Colonic mucosa (tissue), 4 donors: Measurements from ENCODE around the gene P4HB. TPM values are rescaled to one million over a fixed set of nuclear protein-coding genes. Genes with fewer than 3 reads are reported as not detected.
A peak's percentile ranks its signal among the peaks of the same experiment; 100 is the strongest.

ENCODE experiments used
- DNase-seq: peaks from one replicate; pipeline ENCODE4 v3.0.0-alpha.2; 2020
- H3K27ac ChIP-seq: fragments of 200-600 bp; one replicate; pipeline ENCODE4 v1.8.0; 2021
- H3K27me3 ChIP-seq: fragments of 200-600 bp; one replicate; pipeline ENCODE4 v1.8.0; 2021
- H3K36me3 ChIP-seq: fragments of 200-600 bp; one replicate; pipeline ENCODE4 v1.8.0; 2021
- H3K4me1 ChIP-seq: fragments of 200-600 bp; one replicate; pipeline ENCODE4 v1.8.0; 2021; ENCODE audit warnings: mild to moderate bottlenecking
- H3K4me3 ChIP-seq: fragments of 200-600 bp; one replicate; pipeline ENCODE4 v1.8.0; 2021
- H3K9ac ChIP-seq, 2 donors: one replicate each; pipeline ENCODE4 v1.7.0; 2013; ENCODE audit warnings: control low read depth in 2 of 2, low read depth in 2 of 2, low read length in 2 of 2
- H3K9me3 ChIP-seq: fragments of 200-600 bp; one replicate; pipeline ENCODE4 v1.8.0; 2021
- CTCF ChIP-seq: fragments of 200-600 bp; IDR thresholded peaks from one replicate; pipeline ENCODE4 v1.8.0; 2022; ENCODE audit warnings: antibody characterized with exemption, mild to moderate bottlenecking
- intact Hi-C: fragments of 100-400 bp; cut with DNase I; formaldehyde crosslinking; loops from one replicate; pipeline ENCODE4 v1.14.1; 2022
- total RNA-seq, 2 donors: library from RNA; stranded (reverse); fragmentation: NEBNext Ultra II Directional in 1 of 2; extraction: Animal tissue kit (Norgen Biotek cat#: 25700) in 1 of 2; gene quantifications; one replicate each; pipeline ENCODE4 v1.2.1, GENCODE V29; 2021
- donor health status: healthy.
- donor health status: DM: no; HTN: no; CAD: no.
- donor health status: DM: no; HTN: no; CAD: no.

The P4HB gene
- total RNA-seq, 2 donors from 2014 or later: 719 to 1,051 TPM

GRCh38 chr17:81831957-81832607 lies 28.3 kb downstream of the P4HB start:
- H3K36me3 ChIP-seq: no peaks in the 10 kb centered on the region
- H3K27me3 ChIP-seq: no peaks in the 10 kb centered on the region
- TF ChIP-seq CTCF: no peak
- peak overlapping the region; percentile 74 for H3K4me3 ChIP-seq
- H3K4me1 ChIP-seq: peaks cover 4% of the 10 kb centered on the region
- H3K9ac ChIP-seq: peak overlapping the region; percentile 62 to 91
- no peaks in the 10 kb centered on the region for H3K9me3 ChIP-seq
- peak overlapping the region; percentile 92 for H3K27ac ChIP-seq
- intact Hi-C loops: no loop called here
- DNase-seq: no peak

GRCh38 chr17:81831563-81831956 lies 28.8 kb downstream of the P4HB start:
- Histone ChIP-seq H3K4me3 (no peak overlapping the region), H3K9me3 (no peaks in the 10 kb centered on the region), H3K36me3 (no peaks in the 10 kb centered on the region), H3K27me3 (no peaks in the 10 kb centered on the region), H3K27ac (no peak overlapping the region), H3K9ac (peak overlapping the region; percentile 12 to 62), H3K4me1 (peaks cover 4% of the 10 kb centered on the region)
- TF ChIP-seq CTCF: no peak
- DNase-seq: no peak
- intact Hi-C loops: no loop called here

- intact Hi-C loops: no loop called here
- Histone ChIP-seq H3K4me1 (peaks cover 4% of the 10 kb centered on the region), H3K36me3 (no peaks in the 10 kb centered on the region), H3K4me3 (no peak overlapping the region), H3K9ac (no peak overlapping the region), H3K9me3 (no peaks in the 10 kb centered on the region), H3K27me3 (no peaks in the 10 kb centered on the region), H3K27ac (no peak overlapping the region)
- no peak for DNase-seq
- no peak for TF ChIP-seq CTCF
These were observed 30.5 kb downstream of the P4HB start for GRCh38 chr17:81829858-81830257.

- peaks cover 4% of the 10 kb centered on the region for H3K4me1 ChIP-seq
- H3K4me3 ChIP-seq: no peak overlapping the region
- no peak for DNase-seq
- intact Hi-C loops: no loop called here
- no peaks in the 10 kb centered on the region for H3K36me3 ChIP-seq
- no peaks in the 10 kb centered on the region for H3K27me3 ChIP-seq
- H3K9ac ChIP-seq: no peak overlapping the region
- H3K9me3 ChIP-seq: no peaks in the 10 kb centered on the region
- H3K27ac ChIP-seq: no peak overlapping the region
- no peak for TF ChIP-seq CTCF
These were observed 31.7 kb downstream of the P4HB start for GRCh38 chr17:81828656-81829055.

GRCh38 chr17:81825841-81826466 lies 34.4 kb downstream of the P4HB start:
- Histone ChIP-seq H3K9ac (peak overlapping the region; percentile 4 to 12), H3K4me3 (no peak overlapping the region), H3K27me3 (no peaks in the 10 kb centered on the region), H3K9me3 (no peaks in the 10 kb centered on the region), H3K27ac (no peak overlapping the region), H3K4me1 (peaks cover 14% of the 10 kb centered on the region), H3K36me3 (no peaks in the 10 kb centered on the region)
- DNase-seq: no peak
- intact Hi-C loops: no loop called here
- TF ChIP-seq CTCF: no peak
